Hepatocyte (in vitro differentiated cells): Measurements from ENCODE around the gene PPID.

ENCODE experiments used
- EZH2 ChIP-seq: fragments of 200-600 bp; sonication (generic); IDR thresholded peaks from 2 replicates; pipeline ENCODE4 v1.6.1; 2016; ENCODE audit warnings: antibody characterized with exemption, mild to moderate bottlenecking, borderline replicate concordance
- TF ChIP-seq, protein P1 (sequence below): fragments of 200-600 bp; sonication (generic); IDR thresholded peaks from 2 replicates; pipeline ENCODE4 v1.5.1; 2016; ENCODE audit warnings: antibody characterized with exemption, mild to moderate bottlenecking; ENCODE audit not compliant: poor library complexity

DNA sequence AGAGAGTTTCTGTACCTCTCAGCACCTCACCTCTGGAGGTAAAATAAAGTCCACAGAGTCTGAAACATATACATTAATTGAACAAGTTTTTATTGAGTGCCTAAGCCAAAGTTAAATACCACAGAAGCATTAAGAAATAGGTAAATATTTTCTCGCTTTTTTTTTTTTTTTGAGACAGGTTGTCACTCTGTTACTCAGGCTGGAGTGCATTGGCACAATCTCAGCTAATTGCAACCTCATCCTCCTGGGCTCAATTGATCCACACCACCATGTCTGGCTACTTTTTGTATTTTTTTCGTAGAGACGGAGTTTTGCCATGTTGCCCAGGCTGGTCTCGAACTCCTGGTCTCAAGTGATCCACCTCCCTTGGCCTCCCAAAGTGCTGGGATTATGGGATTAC lies 35.5 kb upstream of the PPID start:
- TF ChIP-seq, protein P1, sequence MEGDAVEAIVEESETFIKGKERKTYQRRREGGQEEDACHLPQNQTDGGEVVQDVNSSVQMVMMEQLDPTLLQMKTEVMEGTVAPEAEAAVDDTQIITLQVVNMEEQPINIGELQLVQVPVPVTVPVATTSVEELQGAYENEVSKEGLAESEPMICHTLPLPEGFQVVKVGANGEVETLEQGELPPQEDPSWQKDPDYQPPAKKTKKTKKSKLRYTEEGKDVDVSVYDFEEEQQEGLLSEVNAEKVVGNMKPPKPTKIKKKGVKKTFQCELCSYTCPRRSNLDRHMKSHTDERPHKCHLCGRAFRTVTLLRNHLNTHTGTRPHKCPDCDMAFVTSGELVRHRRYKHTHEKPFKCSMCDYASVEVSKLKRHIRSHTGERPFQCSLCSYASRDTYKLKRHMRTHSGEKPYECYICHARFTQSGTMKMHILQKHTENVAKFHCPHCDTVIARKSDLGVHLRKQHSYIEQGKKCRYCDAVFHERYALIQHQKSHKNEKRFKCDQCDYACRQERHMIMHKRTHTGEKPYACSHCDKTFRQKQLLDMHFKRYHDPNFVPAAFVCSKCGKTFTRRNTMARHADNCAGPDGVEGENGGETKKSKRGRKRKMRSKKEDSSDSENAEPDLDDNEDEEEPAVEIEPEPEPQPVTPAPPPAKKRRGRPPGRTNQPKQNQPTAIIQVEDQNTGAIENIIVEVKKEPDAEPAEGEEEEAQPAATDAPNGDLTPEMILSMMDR = no peak
- no peak for TF ChIP-seq EZH2
